Neural crest cell (in vitro differentiated cells): Measurements from ENCODE around the gene CCDC57. TPM values are rescaled to one million over a fixed set of nuclear protein-coding genes. Genes with fewer than 3 reads are reported as not detected.

Experiments
- DNase-seq: peaks from one replicate; pipeline ENCODE4 v3.0.0; 2021; ENCODE audit warnings: low read depth, mixed read lengths, low spot score
- H3K27ac Mint-ChIP-seq: one replicate; pipeline ENCODE4 v1.8.0; 2021; ENCODE audit warnings: mild to moderate bottlenecking, mixed read lengths; ENCODE audit not compliant: unreplicated experiment
- H3K27me3 Mint-ChIP-seq: 2 replicates; pipeline ENCODE4 v1.8.0; 2021; ENCODE audit warnings: low read depth, mild to moderate bottlenecking, mixed read lengths
- H3K36me3 Mint-ChIP-seq: 2 replicates; pipeline ENCODE4 v1.8.0; 2021; ENCODE audit warnings: low read depth, mild to moderate bottlenecking, mixed read lengths
- H3K4me1 Mint-ChIP-seq: 2 replicates; pipeline ENCODE4 v1.8.0; 2021; ENCODE audit warnings: mixed read lengths
- H3K4me3 Mint-ChIP-seq: one replicate; pipeline ENCODE4 v1.8.0; 2021; ENCODE audit warnings: mild to moderate bottlenecking, mixed read lengths
- H3K9me3 Mint-ChIP-seq: 2 replicates; pipeline ENCODE4 v1.8.0; 2021; ENCODE audit warnings: mixed read lengths
- CTCF ChIP-seq: fragments of 200-600 bp; sonication (generic); conservative IDR thresholded peaks from 2 replicates; pipeline ENCODE4 v1.5.0; 2021; ENCODE audit warnings: antibody characterized with exemption, mild to moderate bottlenecking
- total RNA-seq: library from RNA; stranded (reverse); gene quantifications from 2 replicates; pipeline ENCODE4 v1.2.1, GENCODE V29; 2021

CCDC57 gene
- total RNA-seq, 1 donor from 2014 or later: 47.5 TPM

GRCh38 chr17:82179946-82180475 is 32.6 kb downstream of the CCDC57 start:
- Mint-ChIP-seq H3K4me1 (no peaks in the 10 kb centered on the region), H3K36me3 (peaks cover 2% of the 10 kb centered on the region), H3K4me3 (no peak overlapping the region), H3K27ac (peak overlapping the region; percentile 35), H3K27me3 (no peaks in the 10 kb centered on the region), H3K9me3 (no peaks in the 10 kb centered on the region)
- no peak for DNase-seq
- TF ChIP-seq CTCF: no peak

- Mint-ChIP-seq H3K4me3 (no peak overlapping the region), H3K27ac (no peak overlapping the region), H3K4me1 (no peaks in the 10 kb centered on the region), H3K36me3 (peaks cover 2% of the 10 kb centered on the region), H3K27me3 (no peaks in the 10 kb centered on the region), H3K9me3 (no peaks in the 10 kb centered on the region)
- no peak for DNase-seq
- TF ChIP-seq CTCF: no peak
Measured at GRCh38 chr17:82179412-82179811, 33.2 kb downstream of the CCDC57 start.

- H3K27ac Mint-ChIP-seq: no peak overlapping the region
- no peak for DNase-seq
- no peaks in the 10 kb centered on the region for H3K9me3 Mint-ChIP-seq
- H3K27me3 Mint-ChIP-seq: no peaks in the 10 kb centered on the region
- peaks cover 1% of the 10 kb centered on the region for H3K36me3 Mint-ChIP-seq
- H3K4me3 Mint-ChIP-seq: no peak overlapping the region
- H3K4me1 Mint-ChIP-seq: no peaks in the 10 kb centered on the region
- no peak for TF ChIP-seq CTCF
Measured at GRCh38 chr17:82178499-82179261, 34.0 kb downstream of the CCDC57 start.

- no peaks in the 10 kb centered on the region for H3K4me1 Mint-ChIP-seq
- no peaks in the 10 kb centered on the region for H3K27me3 Mint-ChIP-seq
- no peaks in the 10 kb centered on the region for H3K9me3 Mint-ChIP-seq
- peak overlapping the region; percentile 91 for H3K27ac Mint-ChIP-seq
- TF ChIP-seq CTCF: no peak
- H3K36me3 Mint-ChIP-seq: no peaks in the 10 kb centered on the region
- no peak overlapping the region for H3K4me3 Mint-ChIP-seq
- DNase-seq: no peak
Measured at GRCh38 chr17:82177761-82178498, 34.7 kb downstream of the CCDC57 start.

- peaks cover 2% of the 10 kb centered on the region for H3K36me3 Mint-ChIP-seq
- no peaks in the 10 kb centered on the region for H3K4me1 Mint-ChIP-seq
- no peaks in the 10 kb centered on the region for H3K9me3 Mint-ChIP-seq
- DNase-seq: no peak
- H3K27me3 Mint-ChIP-seq: no peaks in the 10 kb centered on the region
- no peak overlapping the region for H3K27ac Mint-ChIP-seq
- no peak for TF ChIP-seq CTCF
- no peak overlapping the region for H3K4me3 Mint-ChIP-seq
Measured at GRCh38 chr17:82177276-82177675, 35.4 kb downstream of the CCDC57 start.
